Cardiac muscle cell (in vitro differentiated cells and primary cell): ENCODE data around the gene XPO6. TPM values are rescaled to one million over a fixed set of nuclear protein-coding genes. Genes with fewer than 3 reads are reported as not detected.

Experiments
- DNase-seq, 2 donors: peaks; one replicate each; pipeline versions ENCODE4 v3.0.0 to v3.0.0-alpha.2; 2010 to 2017; ENCODE audit warnings: low read depth in 1 of 2, low spot score in 1 of 2
- H3K27ac ChIP-seq: fragments of 200-600 bp; sonication (generic); 2 replicates; pipeline ENCODE4 v1.5.1; 2016
- H3K27me3 ChIP-seq: fragments of 200-600 bp; sonication (generic); 2 replicates; pipeline ENCODE4 v1.6.0; 2016; ENCODE audit warnings: control low read depth
- H3K36me3 ChIP-seq: fragments of 200-600 bp; sonication (generic); 2 replicates; pipeline ENCODE4 v1.5.1; 2016; ENCODE audit warnings: control low read depth
- H3K4me1 ChIP-seq: fragments of 200-600 bp; sonication (generic); 2 replicates; pipeline ENCODE4 v1.8.1; 2017; ENCODE audit warnings: low read depth, mild to moderate bottlenecking, mixed run types
- H3K4me3 ChIP-seq: fragments of 200-600 bp; sonication (generic); 2 replicates; pipeline ENCODE4 v1.5.1; 2016; ENCODE audit warnings: mild to moderate bottlenecking
- H3K9me3 ChIP-seq: fragments of 200-600 bp; sonication (generic); 2 replicates; pipeline ENCODE4 v1.5.1; 2017; ENCODE audit warnings: low read depth, mild to moderate bottlenecking, control low read depth
- polyA plus RNA-seq: library from polyadenylated mRNA; unstranded; fragments of >200 nt; fragmentation: Nextera tagmentation; extraction: Ambion mirVana; gene quantifications from 2 replicates; pipeline ENCODE4 v1.2.1, GENCODE V29; 2016
- total RNA-seq: library from RNA; depleted of rRNA; stranded (reverse); fragments of >200 nt; gene quantifications from 2 replicates; pipeline ENCODE4 v1.2.3, GENCODE V29; 2016
- TF ChIP-seq, protein P1 (sequence below): IDR thresholded peaks from 2 replicates; pipeline ENCODE4 v1.5.1; 2012; ENCODE audit warnings: low read depth, mild to moderate bottlenecking, low read length

XPO6 gene
- total and polyA plus RNA-seq, 2 experiments from 2014 or later: 34.8 to 79.8 TPM

DNA sequence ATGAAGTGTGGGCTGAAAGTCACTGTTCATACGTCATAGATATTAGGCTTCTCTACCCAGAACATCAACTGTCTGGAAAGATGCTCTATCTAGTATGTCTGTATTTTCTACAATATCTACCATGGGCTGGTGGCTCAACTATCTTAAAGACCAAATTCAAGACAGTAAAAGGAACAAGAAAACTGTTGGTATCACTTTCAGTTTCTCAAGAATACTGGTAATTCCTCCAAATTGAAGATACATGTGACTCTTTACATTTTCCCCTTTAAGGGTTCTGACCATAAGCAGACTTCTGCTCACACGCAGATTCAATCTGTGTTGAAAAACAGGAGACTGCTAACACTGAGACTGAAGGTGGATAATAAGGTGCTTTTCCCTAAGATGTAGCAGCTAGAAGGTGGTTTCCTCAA is 24.2 kb downstream of the XPO6 start:
- no peak overlapping the region for H3K27ac ChIP-seq
- no peak for DNase-seq
- no peak overlapping the region for H3K4me3 ChIP-seq
- no peaks in the 10 kb centered on the region for H3K27me3 ChIP-seq
- H3K4me1 ChIP-seq: no peaks in the 10 kb centered on the region
- H3K9me3 ChIP-seq: no peaks in the 10 kb centered on the region
- no peaks in the 10 kb centered on the region for H3K36me3 ChIP-seq
- TF ChIP-seq, protein P1, sequence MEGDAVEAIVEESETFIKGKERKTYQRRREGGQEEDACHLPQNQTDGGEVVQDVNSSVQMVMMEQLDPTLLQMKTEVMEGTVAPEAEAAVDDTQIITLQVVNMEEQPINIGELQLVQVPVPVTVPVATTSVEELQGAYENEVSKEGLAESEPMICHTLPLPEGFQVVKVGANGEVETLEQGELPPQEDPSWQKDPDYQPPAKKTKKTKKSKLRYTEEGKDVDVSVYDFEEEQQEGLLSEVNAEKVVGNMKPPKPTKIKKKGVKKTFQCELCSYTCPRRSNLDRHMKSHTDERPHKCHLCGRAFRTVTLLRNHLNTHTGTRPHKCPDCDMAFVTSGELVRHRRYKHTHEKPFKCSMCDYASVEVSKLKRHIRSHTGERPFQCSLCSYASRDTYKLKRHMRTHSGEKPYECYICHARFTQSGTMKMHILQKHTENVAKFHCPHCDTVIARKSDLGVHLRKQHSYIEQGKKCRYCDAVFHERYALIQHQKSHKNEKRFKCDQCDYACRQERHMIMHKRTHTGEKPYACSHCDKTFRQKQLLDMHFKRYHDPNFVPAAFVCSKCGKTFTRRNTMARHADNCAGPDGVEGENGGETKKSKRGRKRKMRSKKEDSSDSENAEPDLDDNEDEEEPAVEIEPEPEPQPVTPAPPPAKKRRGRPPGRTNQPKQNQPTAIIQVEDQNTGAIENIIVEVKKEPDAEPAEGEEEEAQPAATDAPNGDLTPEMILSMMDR: no peak

DNA sequence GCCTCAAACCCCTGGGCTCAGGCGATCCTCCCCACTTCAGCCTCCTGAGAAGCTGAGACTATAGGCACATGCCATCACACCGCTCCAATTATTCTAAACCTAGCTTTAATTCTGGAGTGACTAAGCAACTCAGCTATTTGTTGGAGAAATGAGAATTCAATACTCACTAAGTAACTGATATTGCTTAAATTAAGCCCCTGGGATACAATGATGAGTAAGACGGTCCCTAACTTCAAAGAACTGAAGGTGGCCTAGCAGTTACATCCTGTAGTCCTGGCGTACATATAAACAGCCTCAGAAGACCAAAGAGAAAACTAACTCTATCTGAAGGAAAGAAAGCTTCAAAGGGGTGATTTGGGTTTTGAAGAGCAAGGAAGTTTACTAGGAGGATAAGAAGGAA is 25.0 kb downstream of the XPO6 start:
- Histone ChIP-seq H3K4me1 (peaks cover under 1% of the 10 kb centered on the region), H3K36me3 (no peaks in the 10 kb centered on the region), H3K27me3 (no peaks in the 10 kb centered on the region), H3K4me3 (no peak overlapping the region), H3K27ac (no peak overlapping the region), H3K9me3 (no peaks in the 10 kb centered on the region)
- DNase-seq: no peak
- TF ChIP-seq, protein P1: no peak

DNA sequence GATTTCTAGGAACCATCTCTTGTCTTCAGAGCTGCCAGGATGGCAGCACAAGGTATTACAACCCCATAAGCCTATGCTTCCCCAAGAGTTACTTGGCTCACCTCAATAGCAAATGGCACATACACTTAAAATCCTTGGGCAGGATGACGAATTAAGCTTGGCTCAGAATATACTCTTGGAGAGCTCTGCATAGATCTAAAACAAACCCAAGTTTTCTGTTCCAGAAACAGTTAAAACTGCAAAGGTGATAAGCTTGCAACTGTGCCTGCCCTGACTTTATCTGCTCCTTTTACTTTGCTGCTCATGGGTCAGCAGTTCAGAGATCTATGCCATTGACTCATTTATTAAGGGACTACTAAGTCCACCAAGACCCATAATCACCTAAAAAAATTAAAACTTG is 26.1 kb downstream of the XPO6 start:
- Histone ChIP-seq H3K4me3 (no peak overlapping the region), H3K4me1 (peaks cover 3% of the 10 kb centered on the region), H3K27ac (no peak overlapping the region), H3K9me3 (no peaks in the 10 kb centered on the region), H3K27me3 (no peaks in the 10 kb centered on the region), H3K36me3 (no peaks in the 10 kb centered on the region)
- TF ChIP-seq, protein P1: no peak
- no peak for DNase-seq

DNA sequence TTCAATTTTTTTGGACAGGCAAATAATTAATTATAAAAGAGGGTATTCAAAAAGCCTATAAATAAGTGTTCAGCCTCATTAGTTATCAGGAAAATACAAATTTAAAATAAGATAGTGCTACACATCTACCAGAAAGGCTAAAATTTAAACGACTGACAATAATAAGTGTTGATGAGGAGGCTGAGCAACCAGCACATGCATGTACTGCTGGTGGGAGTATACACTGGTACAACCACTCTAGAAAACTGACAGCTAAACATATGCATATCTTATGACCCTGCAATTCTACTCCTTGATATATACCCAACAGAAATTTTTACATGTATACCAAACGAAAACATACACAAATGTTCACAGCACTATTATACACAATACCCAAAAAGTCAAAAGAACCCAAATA is 27.1 kb downstream of the XPO6 start:
- H3K36me3 ChIP-seq: no peaks in the 10 kb centered on the region
- no peak for DNase-seq
- H3K4me1 ChIP-seq: peaks cover 3% of the 10 kb centered on the region
- no peaks in the 10 kb centered on the region for H3K9me3 ChIP-seq
- TF ChIP-seq, protein P1: no peak
- no peak overlapping the region for H3K27ac ChIP-seq
- H3K27me3 ChIP-seq: no peaks in the 10 kb centered on the region
- no peak overlapping the region for H3K4me3 ChIP-seq

DNA sequence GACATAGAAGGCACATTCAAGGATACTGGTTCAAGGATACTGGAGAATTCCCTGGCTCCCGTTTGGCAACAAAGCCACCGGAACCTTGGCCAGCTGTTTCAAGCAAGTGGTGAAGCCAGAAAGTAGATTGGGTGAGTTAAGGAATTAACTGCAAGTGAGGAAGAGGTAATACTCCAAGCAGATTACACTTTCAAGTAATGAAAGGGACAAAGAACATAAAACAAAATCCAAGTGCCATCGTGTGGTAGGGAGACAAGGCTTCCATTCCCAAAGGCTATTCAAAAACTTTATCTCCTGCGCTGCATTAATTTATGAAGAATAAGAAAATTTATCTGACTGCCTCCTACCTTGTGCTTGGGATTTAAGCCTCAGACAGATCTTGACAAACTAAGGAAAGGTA is 27.8 kb downstream of the XPO6 start:
- H3K9me3 ChIP-seq: no peaks in the 10 kb centered on the region
- H3K36me3 ChIP-seq: no peaks in the 10 kb centered on the region
- no peak for DNase-seq
- peaks cover 3% of the 10 kb centered on the region for H3K4me1 ChIP-seq
- TF ChIP-seq, protein P1: no peak
- no peak overlapping the region for H3K27ac ChIP-seq
- H3K27me3 ChIP-seq: no peaks in the 10 kb centered on the region
- H3K4me3 ChIP-seq: no peak overlapping the region

DNA sequence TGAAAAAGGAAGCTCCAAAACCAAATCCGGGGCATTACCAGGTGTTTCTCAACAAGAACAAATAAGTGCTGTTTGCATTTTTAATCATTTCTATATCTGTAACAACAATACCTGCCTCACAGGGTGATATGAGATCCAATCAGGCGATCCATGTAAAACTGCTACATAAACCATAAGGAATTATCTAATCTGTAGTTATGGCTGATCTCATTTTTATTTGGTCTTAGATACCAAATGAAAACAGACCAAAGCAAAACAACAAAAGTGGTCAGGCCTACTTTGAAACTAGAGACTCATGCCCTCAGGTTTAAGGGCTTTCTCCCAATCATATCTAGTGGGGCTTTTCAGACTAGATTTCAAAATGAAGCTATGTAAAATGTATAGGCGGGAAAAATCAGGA is 28.3 kb downstream of the XPO6 start:
- Histone ChIP-seq H3K4me1 (peaks cover 3% of the 10 kb centered on the region), H3K27me3 (no peaks in the 10 kb centered on the region), H3K4me3 (no peak overlapping the region), H3K36me3 (no peaks in the 10 kb centered on the region), H3K9me3 (no peaks in the 10 kb centered on the region), H3K27ac (no peak overlapping the region)
- TF ChIP-seq, protein P1: no peak
- DNase-seq: no peak
